ENCODE measurements around the gene MT1A. TPM values are rescaled to one million over a fixed set of nuclear protein-coding genes. Genes with fewer than 3 reads are reported as not detected.
A peak's percentile ranks its signal among the peaks of the same experiment; 100 is the strongest.

MT1A gene
- total and polyA plus RNA-seq, 10 of the 15 experiments (the other 5 are each of a cell fraction or from before 2014, with no cell fraction given), result not detected

GRCh38 chr16:56608043-56608875 is 30.2 kb upstream of the MT1A start, which contains the start of gene MT2A (continued):
- TF ChIP-seq MAX (IDR thresholded peaks at IDR 0.05; ENCODE audit: low read depth, low read length) (peak; percentile 77; the same call in 1 of the 2 replicates), SRF (IDR thresholded peaks at IDR 0.05; ENCODE audit: low read depth in 2 of 2, low read length in 2 of 2) (no peak), SREBF1 (IDR thresholded peaks at IDR 0.05; ENCODE audit: low read length) (no peak), E4F1 (IDR thresholded peaks at IDR 0.05; ENCODE audit: borderline replicate concordance, partially characterized antibody) (no peak), USF1 (IDR thresholded peaks at IDR 0.05; ENCODE audit: borderline replicate concordance, extremely low read length, insufficient read depth, low read depth, low read length) (no peak), LARP7 (IDR thresholded peaks at IDR 0.05) (peak; percentile 100), TBL1XR1 (IDR thresholded peaks at IDR 0.05; ENCODE audit: low read depth, low read length) (0 out of 2 replicates have a peak, but pooled peaks have one; percentile 30), ZBTB33 (IDR thresholded peaks at IDR 0.05) (no peak), PBX3 (IDR thresholded peaks at IDR 0.05; ENCODE audit: insufficient replicate concordance, low read depth, low read length) (no peak), BRCA1 (IDR thresholded peaks at IDR 0.05; ENCODE audit: low read depth, low read length) (no peak), ZNF24 (IDR thresholded peaks at IDR 0.05) (peak; percentile 63), GATAD2B (conservative IDR thresholded peaks at IDR 0.05; ENCODE audit: low read depth) (peak; percentile 79), HSF1 (IDR thresholded peaks at IDR 0.05; ENCODE audit: low read depth, low read length) (no peak), EP300 (IDR thresholded peaks at IDR 0.05; ENCODE audit: borderline replicate concordance in 1 of 2, control insufficient read depth in 1 of 2, low read depth in 2 of 2, low read length in 2 of 2) (no peak), KAT2A (conservative IDR thresholded peaks at IDR 0.05; ENCODE audit: control insufficient read depth, low read depth, low read length) (no peak), RELA (IDR thresholded peaks at IDR 0.05; ENCODE audit: borderline replicate concordance, partially characterized antibody) (peak; percentile 23), RELB (IDR thresholded peaks at IDR 0.05; ENCODE audit: low read depth) (no peak), YBX1 (IDR thresholded peaks at IDR 0.05) (no peak), NBN (IDR thresholded peaks at IDR 0.05) (no peak)

Data from GM12878 (cell line).